ENCODE data around the gene CA10. TPM values are rescaled to one million over a fixed set of nuclear protein-coding genes. Genes with fewer than 3 reads are reported as not detected.

Gene CA10
- total and polyA plus RNA-seq, 2 experiments from 2014 or later, result 0.92 to 1.5 TPM

DNA sequence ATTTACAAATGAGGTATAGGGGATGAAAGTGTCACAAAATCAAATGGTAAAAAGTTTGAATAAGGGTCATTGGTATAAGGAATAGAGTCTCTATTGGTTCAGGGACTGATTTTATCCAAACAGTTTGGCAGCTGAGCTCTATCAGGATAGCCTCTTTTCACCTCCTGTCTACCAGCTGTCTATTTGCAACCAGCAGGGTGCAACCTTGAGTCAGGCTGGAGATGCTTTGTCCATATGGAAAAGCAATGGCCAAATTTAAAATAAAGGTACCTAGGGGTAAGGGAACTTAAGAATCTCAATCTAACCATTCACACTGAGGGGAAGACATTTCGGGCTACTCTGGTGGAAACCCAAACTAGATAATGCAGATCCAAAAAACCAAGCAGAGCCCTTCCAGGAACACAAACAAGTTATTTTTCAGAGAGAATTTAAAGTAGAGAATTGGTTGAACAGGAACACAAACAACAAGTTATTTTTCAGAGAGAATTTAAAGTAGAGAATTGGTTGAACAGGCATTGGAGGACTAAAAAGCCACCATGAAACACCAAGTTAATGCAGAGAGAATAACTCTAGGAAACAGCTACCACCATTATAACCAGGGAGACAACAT lies 12.6 kb upstream of the CA10 start:
- Mint-ChIP-seq H3K36me3 (ENCODE audit: low read depth) (no peaks in the 10 kb centered on the region), H3K27ac (no peak overlapping the region), H3K9me3 (no peaks in the 10 kb centered on the region), H3K4me3 (no peak overlapping the region), H3K4me1 (peaks cover 3% of the 10 kb centered on the region; the same call in 1 of the 3 replicates), H3K27me3 (ENCODE audit: insufficient read depth, low read depth, poor library complexity) (no peaks in the 10 kb centered on the region)
- no peaks in the 10 kb centered on the region for H3F3A ChIP-seq (replicated peaks; ENCODE audit: low read depth)
- H4K20me1 ChIP-seq (replicated peaks; ENCODE audit: insufficient read depth), result no peaks in the 10 kb centered on the region
- no peak overlapping the region for H2AFZ ChIP-seq
- TF ChIP-seq, protein P1, sequence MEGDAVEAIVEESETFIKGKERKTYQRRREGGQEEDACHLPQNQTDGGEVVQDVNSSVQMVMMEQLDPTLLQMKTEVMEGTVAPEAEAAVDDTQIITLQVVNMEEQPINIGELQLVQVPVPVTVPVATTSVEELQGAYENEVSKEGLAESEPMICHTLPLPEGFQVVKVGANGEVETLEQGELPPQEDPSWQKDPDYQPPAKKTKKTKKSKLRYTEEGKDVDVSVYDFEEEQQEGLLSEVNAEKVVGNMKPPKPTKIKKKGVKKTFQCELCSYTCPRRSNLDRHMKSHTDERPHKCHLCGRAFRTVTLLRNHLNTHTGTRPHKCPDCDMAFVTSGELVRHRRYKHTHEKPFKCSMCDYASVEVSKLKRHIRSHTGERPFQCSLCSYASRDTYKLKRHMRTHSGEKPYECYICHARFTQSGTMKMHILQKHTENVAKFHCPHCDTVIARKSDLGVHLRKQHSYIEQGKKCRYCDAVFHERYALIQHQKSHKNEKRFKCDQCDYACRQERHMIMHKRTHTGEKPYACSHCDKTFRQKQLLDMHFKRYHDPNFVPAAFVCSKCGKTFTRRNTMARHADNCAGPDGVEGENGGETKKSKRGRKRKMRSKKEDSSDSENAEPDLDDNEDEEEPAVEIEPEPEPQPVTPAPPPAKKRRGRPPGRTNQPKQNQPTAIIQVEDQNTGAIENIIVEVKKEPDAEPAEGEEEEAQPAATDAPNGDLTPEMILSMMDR (conservative IDR thresholded peaks at IDR 0.05; ENCODE audit: low read depth in 2 of 2), result peak; percentile 75 to 83
- TF ChIP-seq EZH2phosphoT487 (IDR thresholded peaks at IDR 0.05; ENCODE audit: unreplicated experiment), result no peak
- no peak for TF ChIP-seq ZNF331 (CRISPR knock-in tag; IDR thresholded peaks at IDR 0.05; ENCODE audit: low read depth)
- TF ChIP-seq EZH2 (IDR thresholded peaks at IDR 0.05; ENCODE audit: low read depth, unreplicated experiment), result no peak
- TF ChIP-seq, protein P2, sequence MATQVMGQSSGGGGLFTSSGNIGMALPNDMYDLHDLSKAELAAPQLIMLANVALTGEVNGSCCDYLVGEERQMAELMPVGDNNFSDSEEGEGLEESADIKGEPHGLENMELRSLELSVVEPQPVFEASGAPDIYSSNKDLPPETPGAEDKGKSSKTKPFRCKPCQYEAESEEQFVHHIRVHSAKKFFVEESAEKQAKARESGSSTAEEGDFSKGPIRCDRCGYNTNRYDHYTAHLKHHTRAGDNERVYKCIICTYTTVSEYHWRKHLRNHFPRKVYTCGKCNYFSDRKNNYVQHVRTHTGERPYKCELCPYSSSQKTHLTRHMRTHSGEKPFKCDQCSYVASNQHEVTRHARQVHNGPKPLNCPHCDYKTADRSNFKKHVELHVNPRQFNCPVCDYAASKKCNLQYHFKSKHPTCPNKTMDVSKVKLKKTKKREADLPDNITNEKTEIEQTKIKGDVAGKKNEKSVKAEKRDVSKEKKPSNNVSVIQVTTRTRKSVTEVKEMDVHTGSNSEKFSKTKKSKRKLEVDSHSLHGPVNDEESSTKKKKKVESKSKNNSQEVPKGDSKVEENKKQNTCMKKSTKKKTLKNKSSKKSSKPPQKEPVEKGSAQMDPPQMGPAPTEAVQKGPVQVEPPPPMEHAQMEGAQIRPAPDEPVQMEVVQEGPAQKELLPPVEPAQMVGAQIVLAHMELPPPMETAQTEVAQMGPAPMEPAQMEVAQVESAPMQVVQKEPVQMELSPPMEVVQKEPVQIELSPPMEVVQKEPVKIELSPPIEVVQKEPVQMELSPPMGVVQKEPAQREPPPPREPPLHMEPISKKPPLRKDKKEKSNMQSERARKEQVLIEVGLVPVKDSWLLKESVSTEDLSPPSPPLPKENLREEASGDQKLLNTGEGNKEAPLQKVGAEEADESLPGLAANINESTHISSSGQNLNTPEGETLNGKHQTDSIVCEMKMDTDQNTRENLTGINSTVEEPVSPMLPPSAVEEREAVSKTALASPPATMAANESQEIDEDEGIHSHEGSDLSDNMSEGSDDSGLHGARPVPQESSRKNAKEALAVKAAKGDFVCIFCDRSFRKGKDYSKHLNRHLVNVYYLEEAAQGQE (IDR thresholded peaks at IDR 0.05; ENCODE audit: unreplicated experiment), result no peak
- TF ChIP-seq ZNF114 (CRISPR knock-in tag; IDR thresholded peaks at IDR 0.05), result no peak
- no peak overlapping the region for H3K4me3 ChIP-seq
- no peak overlapping the region for H3K4me2 ChIP-seq
- H3K36me3 ChIP-seq (ENCODE audit: insufficient read depth), result no peaks in the 10 kb centered on the region
- H3K79me2 ChIP-seq (replicated peaks; ENCODE audit: insufficient read depth), result no peaks in the 10 kb centered on the region
- H3K4me1 ChIP-seq (ENCODE audit: insufficient read depth), result no peaks in the 10 kb centered on the region
- DNase-seq (ENCODE audit: low spot score), result peak; percentile 70
- H3K27ac ChIP-seq (ENCODE audit: low read depth), result no peak overlapping the region
- peak; percentile 82 for ATAC-seq
- H3K27me3 ChIP-seq (ENCODE audit: insufficient read depth), result no peaks in the 10 kb centered on the region
- H3K9me2 ChIP-seq (ENCODE audit: insufficient read depth), result no peaks in the 10 kb centered on the region

DNA sequence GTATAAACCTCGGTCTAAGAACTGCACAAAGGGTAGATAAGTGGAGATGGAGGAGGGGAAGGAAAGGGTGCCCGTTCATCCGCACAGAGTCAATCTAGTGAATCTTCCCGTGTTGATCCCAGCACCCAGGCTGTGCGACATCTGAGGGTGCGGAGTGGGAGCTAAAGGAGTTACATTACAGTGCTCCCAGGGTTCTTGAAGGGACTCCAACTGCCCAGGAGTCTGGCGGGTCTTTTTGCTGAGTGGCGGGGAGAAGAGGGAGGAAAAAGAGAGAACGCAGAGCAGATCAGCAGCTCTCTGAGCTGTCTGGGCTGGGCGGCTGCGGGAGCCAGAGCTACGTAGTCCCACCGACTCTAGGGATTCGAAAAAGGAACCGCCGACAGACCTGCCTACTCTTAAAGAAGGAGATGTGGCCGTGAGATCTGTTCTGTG lies 1.6 kb upstream of the CA10 start:
- Histone ChIP-seq H3K27ac (ENCODE audit: low read depth) (no peak overlapping the region), H3K27me3 (ENCODE audit: insufficient read depth) (peaks cover 60% of the 10 kb centered on the region), H3K4me3 (peak overlapping the region; percentile 80), H3K36me3 (ENCODE audit: insufficient read depth) (no peaks in the 10 kb centered on the region), H3K9me2 (ENCODE audit: insufficient read depth) (no peaks in the 10 kb centered on the region), H3K4me1 (ENCODE audit: insufficient read depth) (peaks cover 4% of the 10 kb centered on the region; the same call in 1 of the 2 replicates), H3K79me2 (replicated peaks; ENCODE audit: insufficient read depth) (no peaks in the 10 kb centered on the region), H2AFZ (peak overlapping the region; percentile 99; the same call in 1 of the 2 replicates), H4K20me1 (replicated peaks; ENCODE audit: insufficient read depth) (no peaks in the 10 kb centered on the region; the same call in 1 of the 2 replicates), H3F3A (replicated peaks; ENCODE audit: low read depth) (0 out of 2 replicates have a peak, but pooled peaks cover 3% of the 10 kb centered on the region), H3K4me2 (peak overlapping the region; percentile 94)
- H3K9me3 Mint-ChIP-seq, result no peaks in the 10 kb centered on the region
- peaks cover 24% of the 10 kb centered on the region for H3K4me1 Mint-ChIP-seq
- ATAC-seq (peak; percentile 9), DNase-seq (ENCODE audit: low spot score) (peak; percentile 34)
- no peak overlapping the region for H3K27ac Mint-ChIP-seq
- H3K27me3 Mint-ChIP-seq (ENCODE audit: insufficient read depth, low read depth, poor library complexity), result peaks cover 43% of the 10 kb centered on the region
- H3K4me3 Mint-ChIP-seq, result peak overlapping the region; percentile 77
- no peaks in the 10 kb centered on the region for H3K36me3 Mint-ChIP-seq (ENCODE audit: low read depth)
- TF ChIP-seq ZNF114 (CRISPR knock-in tag; IDR thresholded peaks at IDR 0.05) (no peak), CREB1 (CRISPR knock-in tag; IDR thresholded peaks at IDR 0.05; ENCODE audit: low read depth) (no peak)
- TF ChIP-seq, protein P3, sequence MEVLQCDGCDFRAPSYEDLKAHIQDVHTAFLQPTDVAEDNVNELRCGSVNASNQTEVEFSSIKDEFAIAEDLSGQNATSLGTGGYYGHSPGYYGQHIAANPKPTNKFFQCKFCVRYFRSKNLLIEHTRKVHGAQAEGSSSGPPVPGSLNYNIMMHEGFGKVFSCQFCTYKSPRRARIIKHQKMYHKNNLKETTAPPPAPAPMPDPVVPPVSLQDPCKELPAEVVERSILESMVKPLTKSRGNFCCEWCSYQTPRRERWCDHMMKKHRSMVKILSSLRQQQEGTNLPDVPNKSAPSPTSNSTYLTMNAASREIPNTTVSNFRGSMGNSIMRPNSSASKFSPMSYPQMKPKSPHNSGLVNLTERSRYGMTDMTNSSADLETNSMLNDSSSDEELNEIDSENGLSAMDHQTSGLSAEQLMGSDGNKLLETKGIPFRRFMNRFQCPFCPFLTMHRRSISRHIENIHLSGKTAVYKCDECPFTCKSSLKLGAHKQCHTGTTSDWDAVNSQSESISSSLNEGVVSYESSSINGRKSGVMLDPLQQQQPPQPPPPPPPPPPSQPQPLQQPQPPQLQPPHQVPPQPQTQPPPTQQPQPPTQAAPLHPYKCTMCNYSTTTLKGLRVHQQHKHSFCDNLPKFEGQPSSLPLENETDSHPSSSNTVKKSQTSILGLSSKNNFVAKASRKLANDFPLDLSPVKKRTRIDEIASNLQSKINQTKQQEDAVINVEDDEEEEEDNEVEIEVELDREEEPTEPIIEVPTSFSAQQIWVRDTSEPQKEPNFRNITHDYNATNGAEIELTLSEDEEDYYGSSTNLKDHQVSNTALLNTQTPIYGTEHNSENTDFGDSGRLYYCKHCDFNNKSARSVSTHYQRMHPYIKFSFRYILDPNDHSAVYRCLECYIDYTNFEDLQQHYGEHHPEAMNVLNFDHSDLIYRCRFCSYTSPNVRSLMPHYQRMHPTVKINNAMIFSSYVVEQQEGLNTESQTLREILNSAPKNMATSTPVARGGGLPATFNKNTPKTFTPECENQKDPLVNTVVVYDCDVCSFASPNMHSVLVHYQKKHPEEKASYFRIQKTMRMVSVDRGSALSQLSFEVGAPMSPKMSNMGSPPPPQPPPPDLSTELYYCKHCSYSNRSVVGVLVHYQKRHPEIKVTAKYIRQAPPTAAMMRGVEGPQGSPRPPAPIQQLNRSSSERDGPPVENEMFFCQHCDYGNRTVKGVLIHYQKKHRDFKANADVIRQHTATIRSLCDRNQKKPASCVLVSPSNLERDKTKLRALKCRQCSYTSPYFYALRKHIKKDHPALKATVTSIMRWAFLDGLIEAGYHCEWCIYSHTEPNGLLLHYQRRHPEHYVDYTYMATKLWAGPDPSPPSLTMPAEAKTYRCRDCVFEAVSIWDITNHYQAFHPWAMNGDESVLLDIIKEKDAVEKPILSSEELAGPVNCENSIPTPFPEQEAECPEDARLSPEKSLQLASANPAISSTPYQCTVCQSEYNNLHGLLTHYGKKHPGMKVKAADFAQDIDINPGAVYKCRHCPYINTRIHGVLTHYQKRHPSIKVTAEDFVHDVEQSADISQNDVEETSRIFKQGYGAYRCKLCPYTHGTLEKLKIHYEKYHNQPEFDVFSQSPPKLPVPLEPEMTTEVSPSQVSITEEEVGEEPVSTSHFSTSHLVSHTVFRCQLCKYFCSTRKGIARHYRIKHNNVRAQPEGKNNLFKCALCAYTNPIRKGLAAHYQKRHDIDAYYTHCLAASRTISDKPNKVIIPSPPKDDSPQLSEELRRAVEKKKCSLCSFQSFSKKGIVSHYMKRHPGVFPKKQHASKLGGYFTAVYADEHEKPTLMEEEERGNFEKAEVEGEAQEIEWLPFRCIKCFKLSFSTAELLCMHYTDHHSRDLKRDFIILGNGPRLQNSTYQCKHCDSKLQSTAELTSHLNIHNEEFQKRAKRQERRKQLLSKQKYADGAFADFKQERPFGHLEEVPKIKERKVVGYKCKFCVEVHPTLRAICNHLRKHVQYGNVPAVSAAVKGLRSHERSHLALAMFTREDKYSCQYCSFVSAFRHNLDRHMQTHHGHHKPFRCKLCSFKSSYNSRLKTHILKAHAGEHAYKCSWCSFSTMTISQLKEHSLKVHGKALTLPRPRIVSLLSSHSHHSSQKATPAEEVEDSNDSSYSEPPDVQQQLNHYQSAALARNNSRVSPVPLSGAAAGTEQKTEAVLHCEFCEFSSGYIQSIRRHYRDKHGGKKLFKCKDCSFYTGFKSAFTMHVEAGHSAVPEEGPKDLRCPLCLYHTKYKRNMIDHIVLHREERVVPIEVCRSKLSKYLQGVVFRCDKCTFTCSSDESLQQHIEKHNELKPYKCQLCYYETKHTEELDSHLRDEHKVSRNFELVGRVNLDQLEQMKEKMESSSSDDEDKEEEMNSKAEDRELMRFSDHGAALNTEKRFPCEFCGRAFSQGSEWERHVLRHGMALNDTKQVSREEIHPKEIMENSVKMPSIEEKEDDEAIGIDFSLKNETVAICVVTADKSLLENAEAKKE (CRISPR knock-in tag; IDR thresholded peaks at IDR 0.05), result no peak

All from GM23338 (cell line).